Esophagus squamous epithelium (tissue), 5 donors: Measurements from ENCODE around the gene CDH15. TPM values are rescaled to one million over a fixed set of nuclear protein-coding genes. Genes with fewer than 3 reads are reported as not detected.

Source experiments
- DNase-seq: peaks from one replicate; lab custom pipeline; 2025; lab: John Stamatoyannopoulos, UW
- H3K27ac ChIP-seq, 4 donors: fragments of 200-600 bp; sonication (generic); one replicate each; pipeline ENCODE4 v1.5.1; 2016 to 2019; ENCODE audit warnings: mild to moderate bottlenecking in 1 of 4
- H3K27me3 ChIP-seq, 4 donors: fragments of 200-600 bp; sonication (generic); 1 replicate in 3 of 4; 2 replicates in 1 of 4; pipeline versions ENCODE4 v1.5.1 to v1.6.0; 2017 to 2021; ENCODE audit warnings: antibody characterized with exemption in 1 of 4
- H3K36me3 ChIP-seq, 3 donors: fragments of 200-600 bp; sonication (generic); one replicate each; pipeline ENCODE4 v1.5.1; 2016 to 2019
- H3K4me1 ChIP-seq, 3 donors: fragments of 200-600 bp; sonication (generic); one replicate each; pipeline ENCODE4 v1.5.1; 2017 to 2019
- H3K4me3 ChIP-seq, 4 donors: fragments of 200-600 bp; sonication (generic); 1 replicate in 3 of 4; 2 replicates in 1 of 4; pipeline ENCODE4 v1.5.1; 2016 to 2019; ENCODE audit warnings: mild to moderate bottlenecking in 2 of 4, moderate library complexity in 1 of 4
- H3K9me3 ChIP-seq, 3 donors: fragments of 200-600 bp; sonication (generic); one replicate each; pipeline ENCODE4 v1.5.1; 2016 to 2019
- POLR2A ChIP-seq, 4 donors: fragments of 450-650 bp; IDR thresholded peaks; one replicate each; pipeline ENCODE4 v1.6.1; 2017; ENCODE audit warnings: antibody characterized with exemption in 4 of 4, mild to moderate bottlenecking in 4 of 4, moderate library complexity in 3 of 4
- WGBS, 2 donors: methylation state at CpG; one replicate each; pipeline ENCODE4 v1.1.5; 2018; 5-methylcytosine and 5-hydroxymethylcytosine counted together
- intact Hi-C: fragments of 100-400 bp; cut with DNase I; formaldehyde crosslinking; loops from one replicate; pipeline ENCODE4 v1.15.0; 2022
- total RNA-seq, 4 donors: library from RNA; depleted of rRNA; stranded (reverse); fragments of >200 nt; gene quantifications; one replicate each; pipeline ENCODE4 v1.1.0, GENCODE V29; 2016
- TF ChIP-seq, protein P1 (sequence below), 6 experiments: fragments of 450-650 bp in 4 of 6; fragments of 200-600 bp in 2 of 6; sonication (generic) in 2 of 6; IDR thresholded peaks; one replicate each; pipeline ENCODE4 v1.5.1; 2016 to 2019; ENCODE audit warnings: antibody characterized with exemption in 6 of 6, mild to moderate bottlenecking in 4 of 6, moderate library complexity in 4 of 6
- donor health status: DM: yes; HTN: yes; CAD: no.

CDH15 gene
- total RNA-seq, 4 donors from 2014 or later: not detected

DNA sequence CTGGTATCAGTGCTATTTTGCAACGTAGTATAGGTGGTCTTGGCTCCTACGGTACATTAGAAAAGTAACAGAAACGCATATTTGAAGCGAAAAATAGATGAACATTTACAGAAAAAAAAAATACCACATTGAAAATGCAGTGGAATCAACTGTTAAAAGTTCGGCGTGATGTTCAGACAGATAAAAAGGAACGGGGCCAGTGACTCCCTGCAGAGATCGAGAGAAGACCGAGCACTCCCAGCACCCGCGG is 45.5 kb downstream of the CDH15 start:
- peak overlapping the region; percentile 66 to 85 (median 78) for H3K4me3 ChIP-seq
- intact Hi-C loops: loop anchor here (5.0 kb wide), 1 partner anchor 390 kb away; no protein-coding TSS in a partner anchor

DNA sequence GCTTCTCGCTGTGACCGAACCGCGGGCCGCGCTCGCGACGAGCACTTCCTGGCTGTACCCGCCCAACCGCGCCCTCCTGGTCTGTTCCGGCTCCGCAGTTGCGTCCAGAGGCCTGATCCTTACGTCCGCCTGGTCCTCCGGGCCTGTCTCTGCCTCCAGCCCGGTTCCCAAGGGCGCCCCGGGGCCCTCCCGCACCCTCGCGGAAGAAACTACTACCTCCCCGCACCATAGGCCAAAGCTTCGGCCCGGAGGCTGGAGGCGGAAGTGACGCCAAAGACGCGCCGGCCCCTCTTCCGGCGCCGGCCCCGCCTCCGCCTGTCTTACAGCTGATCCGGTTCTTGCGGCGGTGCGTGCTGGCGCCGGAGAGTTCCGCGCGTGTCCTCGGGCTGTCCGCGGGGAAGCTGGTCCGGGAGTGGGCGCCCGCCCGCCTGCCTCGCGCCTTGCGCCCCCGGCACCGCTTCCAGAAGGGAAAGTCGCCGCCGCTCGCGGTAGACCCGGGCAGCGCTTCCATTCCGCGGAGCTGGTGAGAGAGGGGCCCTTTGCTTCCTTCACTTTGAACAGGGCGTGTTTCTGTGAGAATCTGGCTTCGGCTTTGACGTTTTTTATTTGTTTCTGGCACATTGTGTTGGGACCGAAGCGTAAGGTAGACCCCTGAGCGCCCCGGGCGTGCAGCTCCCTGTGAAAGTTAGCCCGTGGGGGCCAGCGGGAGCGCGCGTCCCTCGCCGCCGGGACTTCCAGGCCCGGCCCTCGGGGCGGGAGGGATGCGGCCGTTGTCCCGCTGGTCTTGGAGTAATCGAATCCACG is 46.0 kb downstream of the CDH15 start, which contains the start of gene ZNF778:
Gene ZNF778, plus strand, starts transcription at position 316 of the 804 bp plus-strand sequence. CDS start 3,425 bp downstream, outside the sequence.
- Histone ChIP-seq H3K27ac (peak within 1 kb of the TSS; percentile 96 to 99 (median 97)), H3K4me3 (peak within 1 kb of the TSS; percentile 66 to 85 (median 78)), H3K9me3 (no peaks in the 10 kb centered on the region), H3K36me3 (peaks cover 3 to 24% (median 13%) of the 10 kb centered on the region in 3 donors), H3K27me3 (no peaks in the 10 kb centered on the region), H3K4me1 (peaks cover 13 to 38% (median 21%) of the 10 kb centered on the region in 3 donors)
- intact Hi-C loops: loop anchor here (5.0 kb wide), 1 partner anchor 390 kb away; no protein-coding TSS in a partner anchor
- WGBS, 2 donors: 1% methylated on average over 17 to 19 of the region's 91 CpGs
- peak; percentile 42 for DNase-seq
- peak in 3 of 4 donors; percentile 55 to 84 (median 68) for TF ChIP-seq POLR2A (IDR thresholded peaks at IDR 0.05)
- TF ChIP-seq, protein P1, sequence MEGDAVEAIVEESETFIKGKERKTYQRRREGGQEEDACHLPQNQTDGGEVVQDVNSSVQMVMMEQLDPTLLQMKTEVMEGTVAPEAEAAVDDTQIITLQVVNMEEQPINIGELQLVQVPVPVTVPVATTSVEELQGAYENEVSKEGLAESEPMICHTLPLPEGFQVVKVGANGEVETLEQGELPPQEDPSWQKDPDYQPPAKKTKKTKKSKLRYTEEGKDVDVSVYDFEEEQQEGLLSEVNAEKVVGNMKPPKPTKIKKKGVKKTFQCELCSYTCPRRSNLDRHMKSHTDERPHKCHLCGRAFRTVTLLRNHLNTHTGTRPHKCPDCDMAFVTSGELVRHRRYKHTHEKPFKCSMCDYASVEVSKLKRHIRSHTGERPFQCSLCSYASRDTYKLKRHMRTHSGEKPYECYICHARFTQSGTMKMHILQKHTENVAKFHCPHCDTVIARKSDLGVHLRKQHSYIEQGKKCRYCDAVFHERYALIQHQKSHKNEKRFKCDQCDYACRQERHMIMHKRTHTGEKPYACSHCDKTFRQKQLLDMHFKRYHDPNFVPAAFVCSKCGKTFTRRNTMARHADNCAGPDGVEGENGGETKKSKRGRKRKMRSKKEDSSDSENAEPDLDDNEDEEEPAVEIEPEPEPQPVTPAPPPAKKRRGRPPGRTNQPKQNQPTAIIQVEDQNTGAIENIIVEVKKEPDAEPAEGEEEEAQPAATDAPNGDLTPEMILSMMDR (IDR thresholded peaks at IDR 0.05): peak in 3 of 6 experiments; percentile 13 to 25 (median 14)

More for the DNA sequence above, 45.5 kb downstream of the CDH15 start:
- Histone ChIP-seq H3K27me3 (no peaks in the 10 kb centered on the region), H3K9me3 (no peaks in the 10 kb centered on the region), H3K27ac (peak overlapping the region; percentile 96 to 99 (median 97)), H3K4me1 (peaks cover 13 to 38% (median 21%) of the 10 kb centered on the region in 3 donors), H3K36me3 (peaks cover 1 to 18% (median 8%) of the 10 kb centered on the region in 3 donors)
- WGBS, 2 donors: 1% methylated on average over 10 to 11 of the region's 11 CpGs
- no peak for DNase-seq
- TF ChIP-seq POLR2A (IDR thresholded peaks at IDR 0.05): no peak
- TF ChIP-seq, protein P1 (IDR thresholded peaks at IDR 0.05): no peak

DNA sequence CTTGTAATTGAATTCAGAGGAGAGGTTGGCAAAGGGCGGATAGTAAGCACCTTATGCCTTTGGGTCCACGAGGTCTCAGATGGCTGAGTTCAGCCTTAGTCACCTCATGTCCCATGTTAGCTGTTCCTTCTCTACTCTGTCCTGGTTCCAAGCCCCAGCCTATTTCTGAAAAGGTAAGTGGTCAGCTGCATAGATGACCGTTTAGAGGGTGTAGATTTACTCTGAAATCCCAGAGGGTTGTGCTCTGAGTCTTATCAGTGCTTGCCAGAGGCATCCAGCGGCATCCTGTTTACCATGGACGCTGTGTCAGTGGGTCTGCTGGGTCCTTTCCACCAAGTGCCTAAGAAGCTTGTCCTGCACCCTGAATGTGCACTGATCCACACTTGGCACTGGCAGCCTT is 47.8 kb downstream of the CDH15 start:
- DNase-seq: no peak
- Histone ChIP-seq H3K27ac (no peak overlapping the region), H3K27me3 (no peaks in the 10 kb centered on the region), H3K4me1 (peaks cover 13 to 38% (median 21%) of the 10 kb centered on the region in 3 donors), H3K9me3 (no peaks in the 10 kb centered on the region), H3K36me3 (peaks cover 3 to 41% (median 28%) of the 10 kb centered on the region in 3 donors), H3K4me3 (no peak overlapping the region)
- TF ChIP-seq, protein P1 (IDR thresholded peaks at IDR 0.05): no peak
- TF ChIP-seq POLR2A (IDR thresholded peaks at IDR 0.05): no peak
- 73 to 76% methylated on average over 5 of the region's 5 CpGs for WGBS, 2 donors
- intact Hi-C loops: loop anchor here (5.0 kb wide), 1 partner anchor 392 kb away; no protein-coding TSS in a partner anchor

DNA sequence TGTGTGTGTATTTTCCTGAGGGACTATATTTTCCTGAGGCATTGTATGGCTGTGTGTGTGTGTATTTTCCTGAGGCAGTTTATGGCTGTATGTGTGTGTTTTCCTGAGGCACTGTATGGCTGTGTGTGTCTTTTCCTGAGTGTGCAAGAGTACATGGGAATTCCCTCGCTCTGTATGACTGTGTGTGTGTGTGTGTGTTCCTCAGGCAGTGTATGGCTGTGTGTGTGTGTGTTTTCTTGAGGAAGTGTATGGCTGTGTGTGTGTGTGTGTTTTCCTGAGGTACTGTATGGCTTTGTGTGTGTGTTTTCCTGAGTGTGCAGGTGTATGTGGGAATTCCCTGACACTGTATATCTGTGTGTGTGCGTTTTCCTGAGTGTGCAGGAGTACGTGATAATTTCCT is 50.1 kb downstream of the CDH15 start:
- Histone ChIP-seq H3K9me3 (peaks cover 0 to 2% (median 0%) of the 10 kb centered on the region in 3 donors), H3K27me3 (no peaks in the 10 kb centered on the region), H3K36me3 (peaks cover 11 to 63% (median 33%) of the 10 kb centered on the region in 3 donors), H3K4me1 (peaks cover 12 to 22% (median 15%) of the 10 kb centered on the region in 3 donors), H3K4me3 (no peak overlapping the region), H3K27ac (no peak overlapping the region)
- intact Hi-C loops: no loop called here
- TF ChIP-seq, protein P1 (IDR thresholded peaks at IDR 0.05): no peak
- TF ChIP-seq POLR2A (IDR thresholded peaks at IDR 0.05): no peak
- no peak for DNase-seq
- 80 to 100% methylated on average over 2 to 3 of the region's 3 CpGs for WGBS, 2 donors

DNA sequence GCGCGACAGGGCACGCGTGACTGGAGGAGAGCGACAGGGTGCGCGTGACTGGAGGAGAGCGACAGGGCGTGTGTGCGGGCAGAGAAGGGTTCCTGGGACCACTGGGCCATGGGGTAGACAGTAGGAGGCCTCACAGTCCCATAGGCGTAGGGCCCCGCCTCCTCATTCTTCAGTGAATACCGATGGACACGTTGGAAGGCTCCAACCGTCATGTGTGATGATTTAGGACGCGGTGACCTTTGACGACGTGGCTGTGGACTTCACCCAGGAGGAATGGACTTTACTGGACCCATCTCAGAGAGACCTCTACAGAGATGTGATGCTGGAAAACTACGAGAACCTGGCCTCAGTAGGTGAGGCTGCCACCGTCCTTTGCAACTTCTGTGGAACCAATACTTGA is 51.4 kb downstream of the CDH15 start:
- WGBS, 2 donors: 92 to 94% methylated on average over 16 to 19 of the region's 21 CpGs
- Histone ChIP-seq H3K9me3 (peaks cover 0 to 3% (median 0%) of the 10 kb centered on the region in 3 donors), H3K27ac (no peak overlapping the region), H3K27me3 (no peaks in the 10 kb centered on the region), H3K4me1 (peaks cover 7 to 16% (median 15%) of the 10 kb centered on the region in 3 donors), H3K4me3 (no peak overlapping the region), H3K36me3 (peaks cover 24 to 76% (median 46%) of the 10 kb centered on the region in 3 donors)
- intact Hi-C loops: no loop called here
- TF ChIP-seq, protein P1 (IDR thresholded peaks at IDR 0.05): no peak
- TF ChIP-seq POLR2A (IDR thresholded peaks at IDR 0.05): no peak
- DNase-seq: no peak
